22Rv1 (cell line): Measurements from ENCODE around the gene SPACA7.

Experiments used
- ZFX ChIP-seq: fragments of 450-650 bp; IDR thresholded peaks from 2 replicates; pipeline ENCODE4 v1.6.1; 2017; ENCODE audit warnings: antibody characterized with exemption, borderline replicate concordance
- TF ChIP-seq, protein P1 (sequence below): fragments of 450-650 bp; IDR thresholded peaks from 2 replicates; pipeline ENCODE4 v1.5.1; 2017; ENCODE audit warnings: mild to moderate bottlenecking

DNA sequence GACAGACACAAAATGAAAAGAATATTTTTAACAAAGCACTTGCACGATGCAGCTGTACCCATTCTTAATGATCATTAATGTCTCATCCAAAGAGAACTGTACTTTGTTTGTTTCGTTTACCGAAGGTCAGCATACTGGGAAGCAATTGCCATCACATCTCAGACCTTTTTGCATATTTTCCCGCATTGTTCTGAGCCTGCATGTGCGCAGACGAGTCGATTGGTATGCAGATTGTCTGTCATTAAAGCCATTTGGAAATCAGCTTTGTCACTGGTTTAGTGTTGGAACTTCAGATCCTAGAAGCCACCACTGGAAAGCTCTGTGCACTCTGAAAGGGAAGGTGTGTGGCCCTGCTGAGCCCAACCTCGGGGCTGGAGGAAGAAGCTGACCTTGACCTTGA, 15.6 kb downstream of the SPACA7 start:
- TF ChIP-seq, protein P1, sequence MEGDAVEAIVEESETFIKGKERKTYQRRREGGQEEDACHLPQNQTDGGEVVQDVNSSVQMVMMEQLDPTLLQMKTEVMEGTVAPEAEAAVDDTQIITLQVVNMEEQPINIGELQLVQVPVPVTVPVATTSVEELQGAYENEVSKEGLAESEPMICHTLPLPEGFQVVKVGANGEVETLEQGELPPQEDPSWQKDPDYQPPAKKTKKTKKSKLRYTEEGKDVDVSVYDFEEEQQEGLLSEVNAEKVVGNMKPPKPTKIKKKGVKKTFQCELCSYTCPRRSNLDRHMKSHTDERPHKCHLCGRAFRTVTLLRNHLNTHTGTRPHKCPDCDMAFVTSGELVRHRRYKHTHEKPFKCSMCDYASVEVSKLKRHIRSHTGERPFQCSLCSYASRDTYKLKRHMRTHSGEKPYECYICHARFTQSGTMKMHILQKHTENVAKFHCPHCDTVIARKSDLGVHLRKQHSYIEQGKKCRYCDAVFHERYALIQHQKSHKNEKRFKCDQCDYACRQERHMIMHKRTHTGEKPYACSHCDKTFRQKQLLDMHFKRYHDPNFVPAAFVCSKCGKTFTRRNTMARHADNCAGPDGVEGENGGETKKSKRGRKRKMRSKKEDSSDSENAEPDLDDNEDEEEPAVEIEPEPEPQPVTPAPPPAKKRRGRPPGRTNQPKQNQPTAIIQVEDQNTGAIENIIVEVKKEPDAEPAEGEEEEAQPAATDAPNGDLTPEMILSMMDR = no peak
- no peak for TF ChIP-seq ZFX
